GM18517 (cell line): ENCODE data around the gene STX8.

Experiments used
- ATAC-seq: cut with Tn5 transposase; IDR thresholded peaks from one replicate; pipeline ENCODE4 v1.9.1; 2021; ENCODE audit warnings: mild to moderate bottlenecking, moderate library complexity; ENCODE audit not compliant: unreplicated experiment

Gene STX8

DNA sequence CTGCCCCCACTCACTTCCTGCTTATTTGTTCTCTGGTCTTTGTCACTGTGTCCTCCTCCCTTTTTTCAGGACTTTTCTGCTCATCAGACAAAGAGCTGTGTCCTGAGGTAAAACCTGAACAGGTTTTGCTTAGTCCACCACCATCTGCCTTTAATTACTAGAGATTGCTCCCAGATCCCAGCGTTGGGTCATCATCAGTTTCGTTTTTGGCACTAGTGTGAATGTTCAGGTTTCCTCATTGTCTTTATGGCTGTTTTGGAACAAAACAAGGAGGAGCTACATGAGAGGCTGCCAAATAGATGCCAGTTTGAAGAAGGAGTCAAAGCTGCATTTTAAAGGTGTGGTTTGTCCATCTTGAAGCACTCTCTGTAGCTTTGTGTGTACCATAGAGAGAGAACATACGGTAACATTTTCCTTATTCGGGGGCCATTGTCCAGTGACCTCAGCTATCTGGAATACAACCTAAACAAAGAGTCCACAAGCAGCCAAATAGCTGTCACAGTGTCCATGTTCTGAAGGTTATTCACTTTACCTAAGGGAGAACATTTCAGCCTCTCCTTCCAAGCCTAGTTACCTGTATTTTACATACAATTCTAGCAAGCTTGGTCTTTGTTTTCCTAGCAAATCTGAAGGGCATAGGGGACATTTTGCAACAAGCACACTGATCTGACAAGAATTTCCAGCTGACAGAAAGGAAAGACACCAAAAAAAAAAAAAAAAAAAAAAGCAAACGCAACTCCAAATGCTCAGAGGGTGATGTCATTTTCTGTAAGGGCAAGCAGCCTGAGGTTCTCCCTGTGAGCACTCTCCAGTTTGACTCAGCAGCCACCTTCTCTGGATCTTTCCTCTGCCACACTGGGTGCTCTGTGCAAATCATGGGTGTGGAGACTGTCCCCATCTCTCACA is 358.2 kb downstream of the STX8 start:
- no peak for ATAC-seq

GRCh38 chr17:9215465-9215864 is 360.2 kb downstream of the STX8 start:
- ATAC-seq: no peak

- no peak for ATAC-seq
These were observed 362.3 kb downstream of the STX8 start for GRCh38 chr17:9213303-9213640.

GRCh38 chr17:9212376-9213302 is 363.0 kb downstream of the STX8 start:
- ATAC-seq: no peak

DNA sequence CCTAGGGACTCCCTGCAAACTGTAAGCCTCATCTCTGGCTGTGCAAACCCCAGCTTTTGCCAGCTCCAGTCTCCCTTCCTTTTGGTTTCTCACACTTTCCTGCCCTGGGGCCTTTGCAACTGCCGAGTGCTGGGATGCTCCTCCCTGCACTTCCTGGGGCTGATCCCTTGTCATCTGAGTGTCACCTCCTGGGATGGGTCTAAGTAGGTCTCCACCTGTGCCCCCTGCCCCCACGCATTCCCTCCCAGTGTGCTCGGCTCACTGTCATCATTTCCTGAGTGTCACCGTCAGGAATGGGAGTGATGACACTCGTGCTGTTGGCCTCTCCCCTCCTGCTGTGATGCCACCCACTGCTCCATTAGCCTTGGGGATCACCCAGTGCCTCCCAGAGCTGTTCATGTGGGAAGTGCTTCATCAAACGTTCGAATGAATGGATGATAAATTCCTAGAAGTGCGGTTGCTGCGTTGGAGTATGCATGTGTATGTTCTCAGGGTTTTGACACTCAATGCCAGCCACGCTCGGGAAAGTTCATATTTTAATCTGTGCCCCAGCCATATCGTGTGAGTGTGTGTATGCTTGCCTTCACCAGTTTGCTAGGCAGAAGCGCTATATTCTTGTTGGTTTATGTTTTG is 364.4 kb downstream of the STX8 start:
- ATAC-seq: no peak

DNA sequence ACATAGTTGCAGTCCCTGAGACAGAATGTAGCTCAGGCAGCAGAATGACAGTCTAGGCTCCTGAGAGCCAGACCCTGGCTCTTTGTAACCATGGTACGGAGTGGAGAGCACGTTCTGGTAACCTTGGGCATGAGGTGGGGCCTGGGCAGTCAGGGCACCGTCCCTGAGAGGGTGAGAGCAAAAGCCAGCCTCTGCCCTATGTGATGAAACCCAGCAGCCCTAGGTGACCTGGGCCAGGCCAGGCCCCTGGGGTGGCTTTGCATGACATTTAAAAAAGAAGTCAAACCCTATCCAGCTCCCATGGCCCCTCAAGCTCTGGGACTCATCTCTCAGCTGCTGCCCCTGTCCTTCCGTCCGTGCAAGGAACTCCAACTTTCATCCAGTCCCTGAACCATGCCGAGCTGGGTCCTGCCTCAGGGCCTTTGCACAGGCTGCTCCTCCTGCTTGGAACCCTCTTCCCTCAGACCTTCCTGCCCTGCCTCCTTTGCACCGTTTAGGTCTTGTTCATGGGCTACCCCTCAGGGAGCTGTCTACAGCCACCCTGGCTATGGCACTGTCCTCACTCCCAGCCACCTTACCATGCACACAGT is 365.7 kb downstream of the STX8 start:
- no peak for ATAC-seq

DNA sequence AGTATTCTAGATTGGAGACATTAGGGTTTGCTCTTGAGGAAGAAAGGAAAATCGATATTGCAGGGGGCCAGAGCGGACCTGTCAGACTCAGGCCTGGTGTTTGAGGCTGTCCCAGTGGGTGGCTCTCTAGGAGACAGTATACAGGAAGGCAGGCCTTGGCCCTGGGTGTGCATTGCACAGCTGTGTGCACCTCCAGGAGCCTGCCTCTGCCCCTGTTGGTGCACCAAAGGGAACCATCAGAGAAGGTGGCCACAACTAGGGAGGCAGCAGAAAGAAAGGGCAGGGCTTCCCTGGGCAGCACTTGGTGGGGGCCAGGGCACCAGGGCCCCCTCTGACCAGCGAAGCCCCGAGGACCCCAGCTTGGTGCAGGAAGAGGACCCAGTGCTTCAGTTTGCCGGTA is 366.3 kb downstream of the STX8 start:
- ATAC-seq: no peak

GRCh38 chr17:9208381-9209105 is 367.1 kb downstream of the STX8 start:
- ATAC-seq: no peak

DNA sequence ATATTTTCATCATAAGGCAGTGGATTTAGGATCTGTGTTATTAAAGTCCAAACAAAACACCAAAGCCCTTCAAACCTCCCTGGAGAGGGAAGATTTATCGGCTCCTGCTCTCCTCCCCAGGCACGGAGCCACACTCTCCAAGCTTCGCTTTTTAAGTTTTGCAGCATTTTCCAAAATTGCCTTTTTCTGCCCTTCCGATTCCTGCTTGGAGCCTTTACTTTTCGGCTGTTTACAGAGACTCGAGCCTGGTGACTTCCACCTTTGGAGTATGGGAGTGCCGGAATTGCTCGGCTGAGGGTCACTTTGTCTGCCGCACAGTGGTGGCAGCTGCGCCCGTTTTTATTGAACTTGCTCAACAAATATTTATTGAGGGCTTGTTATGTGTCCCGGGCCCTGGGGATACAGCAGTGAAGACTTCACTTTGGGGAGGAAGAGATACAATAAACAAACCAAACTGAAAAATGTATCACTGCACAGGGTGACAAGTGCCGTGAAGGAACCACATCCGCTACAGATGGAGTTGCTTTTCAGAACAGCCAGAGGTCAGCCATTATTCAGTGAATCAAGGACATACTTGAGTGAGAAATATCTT is 368.8 kb downstream of the STX8 start:
- ATAC-seq: no peak

DNA sequence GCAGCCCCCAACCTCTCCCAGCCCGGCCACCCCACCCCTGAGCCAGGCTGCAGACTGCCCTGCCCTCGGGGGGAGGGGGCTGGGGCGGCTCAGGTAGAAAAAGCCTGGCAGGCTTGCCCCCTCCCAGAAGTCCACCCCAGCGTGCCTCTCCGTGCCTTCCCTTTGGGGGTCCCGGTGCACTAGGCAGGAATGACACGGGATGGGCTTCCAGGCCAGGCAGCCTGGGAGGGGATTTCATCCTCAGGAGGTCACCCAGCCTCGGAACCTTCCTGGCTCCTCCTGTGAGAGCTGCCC is 369.3 kb downstream of the STX8 start:
- ATAC-seq: no peak

- ATAC-seq: no peak
These were observed 369.9 kb downstream of the STX8 start for GRCh38 chr17:9205520-9206409.

- no peak for ATAC-seq
These were observed 370.8 kb downstream of the STX8 start for GRCh38 chr17:9204637-9205329.

GRCh38 chr17:9203771-9204425 is 371.7 kb downstream of the STX8 start:
- ATAC-seq: no peak

GRCh38 chr17:9202532-9202931 is 373.1 kb downstream of the STX8 start:
- ATAC-seq: no peak

GRCh38 chr17:9200699-9201359 is 374.8 kb downstream of the STX8 start:
- ATAC-seq: peak; percentile 82
